Gastrocnemius medialis (tissue), 4 donors: ENCODE data around the gene MYL5. TPM values are rescaled to one million over a fixed set of nuclear protein-coding genes. Genes with fewer than 3 reads are reported as not detected.

Experiments
- ATAC-seq, 2 donors: fragments of 150-250 bp; one replicate each; pipeline ENCODE4 v1.9.1; 2016
- DNase-seq, 2 donors: peaks; one replicate each; pipeline ENCODE4 v3.0.0-alpha.2; 2019
- H3K27ac ChIP-seq, 4 donors: fragments of 200-600 bp; sonication (generic); 1 replicate in 1 of 4; 2 replicates in 3 of 4; pipeline ENCODE4 v1.5.1; 2016 to 2018; ENCODE audit warnings: mild to moderate bottlenecking in 2 of 4, moderate library complexity in 1 of 4
- H3K27me3 ChIP-seq, 3 donors: fragments of 200-600 bp; sonication (generic) in 2 of 3; 1 replicate in 1 of 3; 2 replicates in 2 of 3; pipeline versions ENCODE4 v1.5.1 to v1.6.0; 2016 to 2019; ENCODE audit warnings: mild to moderate bottlenecking in 1 of 3, moderate library complexity in 1 of 3
- H3K36me3 ChIP-seq, 2 donors: fragments of 200-600 bp; sonication (generic) in 1 of 2; one replicate each; pipeline ENCODE4 v1.5.1; 2017 to 2018
- H3K4me1 ChIP-seq, 2 donors: fragments of 200-600 bp; sonication (generic) in 1 of 2; one replicate each; pipeline ENCODE4 v1.5.1; 2016 to 2017; ENCODE audit warnings: mild to moderate bottlenecking in 2 of 2
- H3K4me3 ChIP-seq, 4 donors: fragments of 200-600 bp; sonication (generic) in 3 of 4; 1 replicate in 1 of 4; 2 replicates in 3 of 4; pipeline ENCODE4 v1.5.1; 2016 to 2019; ENCODE audit warnings: mild to moderate bottlenecking in 2 of 4
- H3K9me3 ChIP-seq, 3 donors: fragments of 200-600 bp; sonication (generic) in 2 of 3; 1 replicate in 1 of 3; 2 replicates in 2 of 3; pipeline ENCODE4 v1.5.1; 2016 to 2019
- CTCF ChIP-seq, 5 experiments: fragments of 450-650 bp in 3 of 5; fragments of 200-600 bp in 2 of 5; sonication (generic) in 2 of 5; IDR thresholded peaks in 4 of 5; conservative IDR thresholded peaks in 1 of 5; 1 replicate in 4 of 5; 2 replicates in 1 of 5; pipeline ENCODE4 v1.5.1; 2016 to 2019; ENCODE audit warnings: antibody characterized with exemption in 5 of 5, mild to moderate bottlenecking in 3 of 5, moderate library complexity in 3 of 5
- POLR2A ChIP-seq, 2 donors: fragments of 450-650 bp; IDR thresholded peaks; one replicate each; pipeline ENCODE4 v1.6.1; 2017; ENCODE audit warnings: antibody characterized with exemption in 2 of 2, mild to moderate bottlenecking in 2 of 2, moderate library complexity in 2 of 2
- in situ Hi-C, 4 donors: fragments of 200-750 bp; cut with MboI; loops; one replicate each; pipeline versions ENCODE4 v1.15.0 to v1.8.0; 2017; ENCODE audit warnings: low sequenced_read_pairs in 4 of 4
- intact Hi-C: fragments of 100-400 bp; cut with DNase I; formaldehyde crosslinking; loops from one replicate; pipeline ENCODE4 v1.15.1; 2023; ENCODE audit warnings: low total_unique reads
- total RNA-seq, 4 donors: library from RNA; depleted of rRNA; stranded (reverse); fragments of >200 nt; gene quantifications; one replicate each; pipeline versions ENCODE4 v1.1.0 to v1.2.3, GENCODE V29; 2016

MYL5 gene
- total RNA-seq, 4 donors from 2014 or later = 1.3 to 20.3 (median 3.6) TPM

GRCh38 chr4:663438-664428 is 10.6 kb upstream of the MYL5 start:
- ATAC-seq (no peak), DNase-seq (peak in 1 of 2 donors; percentile 7)
- in situ Hi-C loops (no loop called here), intact Hi-C loops (no loop called here)
- Histone ChIP-seq H3K27me3 (peaks cover 27 to 56% (median 47%) of the 10 kb centered on the region in 3 donors), H3K36me3 (no peaks in the 10 kb centered on the region), H3K4me3 (peak overlapping the region; percentile 38 to 50 (median 38)), H3K9me3 (no peaks in the 10 kb centered on the region), H3K27ac (no peak overlapping the region), H3K4me1 (peaks cover 0 to 4% of the 10 kb centered on the region in 2 donors)
- TF ChIP-seq POLR2A (IDR thresholded peaks at IDR 0.05) = no peak
- TF ChIP-seq CTCF (IDR thresholded peaks at IDR 0.05 in 4 of 5, conservative IDR thresholded peaks at IDR 0.05 in 1 of 5) = no peak

GRCh38 chr4:664713-665231 is 9.6 kb upstream of the MYL5 start:
- Histone ChIP-seq H3K4me3 (no peak overlapping the region), H3K27ac (no peak overlapping the region), H3K9me3 (no peaks in the 10 kb centered on the region), H3K4me1 (peaks cover 0 to 4% of the 10 kb centered on the region in 2 donors), H3K36me3 (no peaks in the 10 kb centered on the region), H3K27me3 (peaks cover 27 to 56% (median 47%) of the 10 kb centered on the region in 3 donors)
- intact Hi-C loops (no loop called here), in situ Hi-C loops (no loop called here)
- TF ChIP-seq CTCF (IDR thresholded peaks at IDR 0.05 in 4 of 5, conservative IDR thresholded peaks at IDR 0.05 in 1 of 5) (no peak), POLR2A (IDR thresholded peaks at IDR 0.05) (no peak)
- peak in 1 of 2 donors; percentile 4 for DNase-seq
- ATAC-seq = no peak

- Histone ChIP-seq H3K4me1 (peaks cover 0 to 4% of the 10 kb centered on the region in 2 donors), H3K4me3 (no peak overlapping the region), H3K36me3 (no peaks in the 10 kb centered on the region), H3K27me3 (peaks cover 27 to 56% (median 47%) of the 10 kb centered on the region in 3 donors), H3K27ac (no peak overlapping the region), H3K9me3 (no peaks in the 10 kb centered on the region)
- ATAC-seq (no peak), DNase-seq (no peak)
- intact Hi-C loops (no loop called here), in situ Hi-C loops (no loop called here)
- TF ChIP-seq POLR2A (IDR thresholded peaks at IDR 0.05) = no peak
- TF ChIP-seq CTCF (IDR thresholded peaks at IDR 0.05 in 4 of 5, conservative IDR thresholded peaks at IDR 0.05 in 1 of 5) = no peak
Observed at GRCh38 chr4:665381-665750, 9.0 kb upstream of the MYL5 start.

GRCh38 chr4:665751-666435 is 8.4 kb upstream of the MYL5 start:
- no peak overlapping the region for H3K27ac ChIP-seq
- peaks cover 27 to 55% (median 47%) of the 10 kb centered on the region in 3 donors for H3K27me3 ChIP-seq
- TF ChIP-seq POLR2A (IDR thresholded peaks at IDR 0.05) (no peak), CTCF (IDR thresholded peaks at IDR 0.05 in 4 of 5, conservative IDR thresholded peaks at IDR 0.05 in 1 of 5) (no peak)
- DNase-seq (no peak), ATAC-seq (no peak)
- intact Hi-C loops = no loop called here
- in situ Hi-C loops = no loop called here
- peaks cover 0 to 3% of the 10 kb centered on the region in 2 donors for H3K36me3 ChIP-seq
- peaks cover 0 to 4% of the 10 kb centered on the region in 2 donors for H3K4me1 ChIP-seq
- H3K4me3 ChIP-seq = no peak overlapping the region
- H3K9me3 ChIP-seq = no peaks in the 10 kb centered on the region
